Muscle layer of colon (tissue), 2 donors: ENCODE results near the gene AFG3L2.
"Not testable (repeated sequence)": the region's sequence is repeated elsewhere in the genome, so short reads cannot be mapped to it uniquely, and the experiment has no call there.

Source experiments
- H3K27ac ChIP-seq: one replicate; pipeline ENCODE4 v1.7.0; 2013; ENCODE audit warnings: low read depth, mild to moderate bottlenecking, low read length, moderate library complexity
- H3K27me3 ChIP-seq, 2 donors: one replicate each; pipeline ENCODE4 v1.7.0; 2013; ENCODE audit warnings: low read length in 2 of 2, mild to moderate bottlenecking in 2 of 2; ENCODE audit not compliant: insufficient read depth in 2 of 2, control insufficient read depth in 1 of 2
- H3K36me3 ChIP-seq: one replicate; pipeline ENCODE4 v1.7.0; 2013; ENCODE audit warnings: mild to moderate bottlenecking, low read length; ENCODE audit not compliant: insufficient read depth
- H3K4me1 ChIP-seq: one replicate; pipeline ENCODE4 v1.7.0; 2013; ENCODE audit warnings: mild to moderate bottlenecking, low read length; ENCODE audit not compliant: insufficient read depth
- H3K4me3 ChIP-seq, 2 donors: one replicate each; pipeline ENCODE4 v1.7.0; 2013; ENCODE audit warnings: low read length in 2 of 2, low read depth in 1 of 2, mild to moderate bottlenecking in 1 of 2, moderate library complexity in 1 of 2
- H3K9ac ChIP-seq: one replicate; pipeline ENCODE4 v1.7.0; 2013; ENCODE audit warnings: low read length
- H3K9me3 ChIP-seq: one replicate; pipeline ENCODE4 v1.7.0; 2013; ENCODE audit warnings: mild to moderate bottlenecking, low read length
- donor health status: abdominal sarcoma.
- donor health status: Adenocarcinoma of cecum.

Gene AFG3L2

GRCh38 chr18:12394428-12394827, 17.4 kb upstream of the AFG3L2 start:
- H3K4me3 ChIP-seq: no peak overlapping the region
- no peak overlapping the region for H3K27ac ChIP-seq
- H3K27me3 ChIP-seq: no peaks in the 10 kb centered on the region
- no peak overlapping the region for H3K9ac ChIP-seq
- H3K4me1 ChIP-seq: no peaks in the 10 kb centered on the region
- no peaks in the 10 kb centered on the region for H3K9me3 ChIP-seq
- no peaks in the 10 kb centered on the region for H3K36me3 ChIP-seq

- Histone ChIP-seq H3K27me3 (no peaks in the 10 kb centered on the region), H3K9ac (no peak overlapping the region), H3K4me1 (no peaks in the 10 kb centered on the region), H3K9me3 (no peaks in the 10 kb centered on the region), H3K36me3 (no peaks in the 10 kb centered on the region), H3K4me3 (no peak overlapping the region), H3K27ac (no peak overlapping the region)
Measured at GRCh38 chr18:12393998-12394397, 17.0 kb upstream of the AFG3L2 start.

DNA sequence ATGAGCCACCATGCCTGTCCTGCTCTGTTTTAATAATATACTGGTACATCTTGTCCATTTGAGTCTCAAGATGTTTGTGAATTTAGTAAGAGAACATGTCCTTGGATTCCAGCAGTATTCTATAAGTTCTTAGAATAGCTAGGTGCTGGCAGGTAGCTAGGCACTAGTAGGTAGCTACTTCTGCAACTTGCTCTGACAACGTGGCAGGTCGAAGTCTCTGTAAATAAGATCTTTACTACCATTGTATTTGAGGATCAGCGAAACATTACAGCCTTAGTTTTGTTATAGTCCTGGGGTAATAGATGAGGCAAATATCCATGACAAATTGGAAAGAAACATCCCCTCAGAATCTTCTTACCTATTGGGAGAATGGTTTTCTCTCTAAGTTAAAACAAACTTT, 16.5 kb upstream of the AFG3L2 start:
- H3K27me3 ChIP-seq: no peaks in the 10 kb centered on the region
- H3K4me1 ChIP-seq: no peaks in the 10 kb centered on the region
- H3K9ac ChIP-seq: no peak overlapping the region
- no peak overlapping the region for H3K4me3 ChIP-seq
- H3K9me3 ChIP-seq: no peaks in the 10 kb centered on the region
- H3K36me3 ChIP-seq: no peaks in the 10 kb centered on the region
- no peak overlapping the region for H3K27ac ChIP-seq

- Histone ChIP-seq H3K9me3 (no peaks in the 10 kb centered on the region), H3K27me3 (no peaks in the 10 kb centered on the region), H3K4me3 (no peak overlapping the region), H3K9ac (no peak overlapping the region), H3K4me1 (no peaks in the 10 kb centered on the region), H3K36me3 (no peaks in the 10 kb centered on the region), H3K27ac (no peak overlapping the region)
Measured at GRCh38 chr18:12391487-12392165, 14.6 kb upstream of the AFG3L2 start.

- Histone ChIP-seq H3K4me3 (no peak overlapping the region), H3K9ac (no peak overlapping the region), H3K27me3 (no peaks in the 10 kb centered on the region), H3K27ac (no peak overlapping the region), H3K4me1 (no peaks in the 10 kb centered on the region), H3K36me3 (no peaks in the 10 kb centered on the region), H3K9me3 (no peaks in the 10 kb centered on the region)
Measured at GRCh38 chr18:12388442-12388841, 11.4 kb upstream of the AFG3L2 start.

- H3K9ac ChIP-seq: no peak overlapping the region
- no peaks in the 10 kb centered on the region for H3K9me3 ChIP-seq
- no peak overlapping the region for H3K4me3 ChIP-seq
- H3K4me1 ChIP-seq: no peaks in the 10 kb centered on the region
- H3K36me3 ChIP-seq: no peaks in the 10 kb centered on the region
- no peak overlapping the region for H3K27ac ChIP-seq
- H3K27me3 ChIP-seq: no peaks in the 10 kb centered on the region
Measured at GRCh38 chr18:12384261-12384660, 7.2 kb upstream of the AFG3L2 start.

DNA sequence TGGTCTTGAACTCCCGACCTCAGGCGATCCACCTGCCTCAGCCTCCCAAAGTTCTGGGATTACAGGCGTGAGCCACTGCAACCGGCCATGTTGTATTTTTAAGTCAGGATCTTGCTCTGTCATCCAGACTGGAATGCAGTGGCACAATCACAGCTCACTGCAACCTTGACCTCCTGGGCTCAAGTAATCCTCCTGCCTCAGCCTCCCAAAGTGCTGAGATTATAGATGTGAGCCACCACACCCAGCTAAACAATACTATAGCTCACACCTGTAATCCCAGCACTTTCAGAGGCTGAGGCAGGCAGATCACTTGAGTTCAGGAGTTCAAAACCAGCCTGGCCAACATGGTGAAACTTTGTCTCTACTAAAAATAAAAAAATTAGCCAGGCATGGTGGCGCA, 6.7 kb upstream of the AFG3L2 start:
- H3K4me3 ChIP-seq, H3K27ac ChIP-seq, H3K9me3 ChIP-seq: not testable (repeated sequence)

DNA sequence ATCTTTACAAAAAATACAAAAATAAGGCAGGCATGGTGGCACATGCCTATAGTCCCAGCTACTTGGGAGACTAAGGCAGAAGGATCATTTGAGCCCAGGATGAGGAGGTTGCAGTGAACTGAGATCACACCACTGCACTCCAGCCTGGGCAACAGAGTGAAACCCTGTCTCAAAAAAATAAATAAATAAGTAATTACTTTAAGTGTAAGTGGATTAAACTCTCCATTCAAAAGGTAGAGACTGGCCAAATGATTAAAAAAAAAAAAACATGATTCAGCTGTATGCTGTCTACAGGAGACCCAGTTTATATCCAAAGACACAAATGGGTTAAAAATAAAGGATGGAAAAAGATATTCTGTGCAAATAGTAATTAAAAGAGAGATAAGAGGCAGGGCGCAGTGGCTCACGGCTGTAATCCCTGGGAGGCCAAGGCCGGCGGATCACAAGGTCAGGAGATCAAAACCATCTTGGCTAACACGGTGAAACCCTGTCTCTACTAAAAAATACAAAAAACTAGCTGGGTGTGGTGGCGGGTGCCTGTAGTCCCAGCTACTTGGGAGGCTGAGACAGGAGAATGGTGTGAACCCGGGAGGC, 5.3 kb upstream of the AFG3L2 start:
- not testable (repeated sequence) for H3K9me3 ChIP-seq, H3K27me3 ChIP-seq, H3K27ac ChIP-seq, H3K9ac ChIP-seq, H3K4me3 ChIP-seq, H3K4me1 ChIP-seq, H3K36me3 ChIP-seq

More for the DNA sequence above, 6.7 kb upstream of the AFG3L2 start:
- not testable (repeated sequence) for H3K27me3 ChIP-seq, H3K36me3 ChIP-seq, H3K9ac ChIP-seq, H3K4me1 ChIP-seq

DNA sequence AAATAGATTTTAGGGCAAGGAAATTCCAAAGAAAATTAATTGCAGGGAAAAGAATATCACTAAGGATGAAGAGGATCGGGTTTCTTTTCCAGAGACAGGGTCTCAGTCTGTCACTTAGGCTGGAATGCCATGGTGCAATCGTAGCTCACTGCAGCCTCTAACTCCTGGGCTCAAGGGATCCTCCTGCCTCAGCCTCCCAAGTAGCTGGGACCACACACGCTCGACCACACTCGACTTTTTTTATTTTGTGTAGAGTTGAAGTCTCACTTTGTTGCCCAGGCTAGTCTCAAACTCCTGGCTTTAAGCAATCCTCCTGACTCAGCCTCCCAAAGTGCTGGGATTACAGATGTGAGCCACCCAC, 1.2 kb upstream of the AFG3L2 start:
- not testable (repeated sequence) for H3K27ac ChIP-seq, H3K36me3 ChIP-seq, H3K9me3 ChIP-seq, H3K27me3 ChIP-seq
- Histone ChIP-seq H3K9ac (peak overlapping the region; percentile 90), H3K4me3 (peak overlapping the region; percentile 22 to 72), H3K4me1 (peaks cover 16% of the 10 kb centered on the region)

DNA sequence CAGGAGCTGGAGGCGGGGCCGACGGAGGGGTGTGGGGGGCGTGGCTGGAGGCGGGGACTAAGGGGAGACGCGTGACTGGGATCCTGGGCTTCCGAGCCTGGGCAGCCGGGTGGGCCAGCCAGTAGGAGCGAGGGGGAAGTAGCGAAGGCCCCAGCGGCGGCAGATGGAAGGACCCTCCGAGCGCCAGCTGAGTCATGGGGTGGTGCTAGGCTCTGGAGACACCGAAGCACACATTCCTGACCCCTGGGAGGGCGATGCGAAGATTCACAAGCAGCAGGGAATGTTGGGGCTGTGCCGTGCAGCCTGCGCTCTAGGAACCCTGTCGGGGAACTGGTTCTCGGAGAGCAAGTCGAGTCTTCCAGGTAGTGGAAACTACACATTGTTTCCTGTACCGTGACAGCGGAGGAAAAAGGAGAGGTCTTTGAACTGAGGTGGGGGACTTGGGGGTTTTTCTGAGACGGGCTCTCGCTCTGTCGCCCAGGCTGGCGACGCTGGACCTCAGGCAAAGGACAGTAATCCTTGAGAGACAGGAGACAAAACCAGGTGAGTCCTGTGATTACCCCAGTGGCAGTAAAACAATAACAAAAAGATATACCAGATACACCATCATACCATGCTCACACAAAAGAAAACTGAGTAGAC, 650 bp upstream of the AFG3L2 start:
- peak overlapping the region; percentile 90 for H3K9ac ChIP-seq
- no peaks in the 10 kb centered on the region for H3K27me3 ChIP-seq
- H3K4me1 ChIP-seq: peaks cover 20% of the 10 kb centered on the region
- H3K9me3 ChIP-seq: no peaks in the 10 kb centered on the region
- H3K36me3 ChIP-seq: peaks cover 6% of the 10 kb centered on the region
- H3K27ac ChIP-seq: peak overlapping the region; percentile 25
- H3K4me3 ChIP-seq: peak overlapping the region; percentile 22 to 72

DNA sequence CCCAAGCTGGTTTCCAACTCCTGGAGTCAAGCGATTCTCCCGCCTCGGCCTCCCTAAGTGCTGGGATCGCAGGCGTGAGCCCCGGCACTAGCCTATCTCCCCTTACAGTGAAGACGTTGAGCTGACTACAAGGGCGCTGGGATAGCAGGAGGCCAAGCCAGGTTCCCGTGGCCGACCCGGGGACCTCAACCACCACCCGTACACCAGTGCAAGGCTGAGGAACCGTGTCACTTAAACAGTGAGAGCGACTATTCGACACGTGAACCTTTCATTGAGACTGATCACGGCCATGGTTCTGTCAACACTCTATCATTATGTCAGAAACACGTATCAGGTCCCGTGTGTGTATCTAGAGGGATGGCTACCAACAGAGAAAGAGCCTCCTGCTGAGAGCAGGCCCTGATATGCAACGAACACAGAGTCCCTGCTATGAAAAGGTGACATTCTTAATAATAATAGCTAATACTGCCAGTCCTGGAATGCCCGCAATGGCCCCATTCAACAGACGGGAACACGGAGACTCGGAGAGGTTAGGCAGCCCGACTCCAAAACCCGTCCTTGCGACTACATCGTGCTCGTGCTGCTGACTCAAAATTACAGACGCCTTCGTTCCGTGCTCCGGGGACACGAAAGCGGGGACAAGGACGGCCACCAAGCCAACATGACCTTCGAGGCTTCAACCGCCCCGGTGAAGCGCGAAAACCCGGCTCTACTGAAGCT, 833 bp downstream of the AFG3L2 start:
- no peaks in the 10 kb centered on the region for H3K27me3 ChIP-seq
- peaks cover 20% of the 10 kb centered on the region for H3K4me1 ChIP-seq
- H3K9me3 ChIP-seq: no peaks in the 10 kb centered on the region
- H3K4me3 ChIP-seq: peak overlapping the region; percentile 38 to 84
- peak overlapping the region; percentile 93 for H3K9ac ChIP-seq
- H3K36me3 ChIP-seq: peaks cover 6% of the 10 kb centered on the region
- peak overlapping the region; percentile 95 for H3K27ac ChIP-seq
